K562 (cell line): ENCODE results near the gene PSMA5. TPM values are rescaled to one million over a fixed set of nuclear protein-coding genes. Genes with fewer than 3 reads are reported as not detected.

Experiments
- ATF3 ChIP-seq, 2 experiments: fragments of 450-650 bp in 1 of 2; sonication (generic) in 1 of 2; formaldehyde crosslinking in 1 of 2; IDR thresholded peaks in 1 of 2; conservative IDR thresholded peaks in 1 of 2; 2 replicates each; pipeline versions ENCODE4 v1.6.1 to v1.8.1; 2016 to 2023; ENCODE audit warnings: mild to moderate bottlenecking in 2 of 2, moderate library complexity in 2 of 2, inconsistent platforms in 1 of 2, missing genetic modification reagents in 1 of 2
- DPF2 ChIP-seq: fragments of 450-650 bp; IDR thresholded peaks from 2 replicates; pipeline ENCODE4 v1.6.1; 2016
- GABPA ChIP-seq: fragments of 200-800 bp; sonication (Bioruptor generic); conservative IDR thresholded peaks from 2 replicates; pipeline ENCODE4 v1.6.1; 2016; ENCODE audit warnings: low read depth, missing genetic modification characterization, missing compliant biosample characterization
- GTF2E2 ChIP-seq: fragments of 200-800 bp; sonication (Bioruptor generic); IDR thresholded peaks from 2 replicates; pipeline ENCODE4 v1.6.1; 2016; ENCODE audit warnings: missing genetic modification characterization, missing compliant biosample characterization
- HDAC1 ChIP-seq, 2 experiments: fragments of 450-650 bp; IDR thresholded peaks; 2 replicates each; pipeline ENCODE4 v1.6.1; 2016 to 2017; ENCODE audit warnings: inconsistent platforms in 1 of 2, mild to moderate bottlenecking in 1 of 2, moderate library complexity in 1 of 2
- IRF9 ChIP-seq: fragments of 450-650 bp; IDR thresholded peaks from 2 replicates; pipeline ENCODE4 v1.6.1; 2016; ENCODE audit warnings: missing biosample characterization, missing genetic modification characterization
- LCOR ChIP-seq: sonication (generic); formaldehyde crosslinking; IDR thresholded peaks from 2 replicates; pipeline ENCODE4 v1.8.0; 2022; ENCODE audit warnings: mild to moderate bottlenecking, missing genetic modification reagents
- MED1 ChIP-seq: sonication (generic); formaldehyde crosslinking; IDR thresholded peaks from 2 replicates; pipeline ENCODE4 v1.8.1; 2023; ENCODE audit warnings: missing genetic modification reagents, borderline replicate concordance
- NFE2 ChIP-seq: IDR thresholded peaks from 2 replicates; pipeline ENCODE4 v1.6.1; 2014; ENCODE audit warnings: antibody characterized with exemption, low read depth
- NFRKB ChIP-seq: fragments of 450-650 bp; IDR thresholded peaks from 2 replicates; pipeline ENCODE4 v1.6.1; 2016; ENCODE audit warnings: low read depth
- PHB2 ChIP-seq: fragments of 450-650 bp; IDR thresholded peaks from 2 replicates; pipeline ENCODE4 v1.6.1; 2017; ENCODE audit warnings: low read depth
- SOX6 ChIP-seq: fragments of 450-650 bp; IDR thresholded peaks from 2 replicates; pipeline ENCODE4 v1.6.1; 2014; ENCODE audit warnings: mild to moderate bottlenecking
- SP1 ChIP-seq: sonication (generic); formaldehyde crosslinking; IDR thresholded peaks from 2 replicates; pipeline ENCODE4 v1.8.1; 2022; ENCODE audit warnings: mild to moderate bottlenecking, missing genetic modification reagents
- SRF ChIP-seq, 2 experiments: fragments of 250-450, 450-650 bp in 1 of 2; sonication (Bioruptor Pico) in 1 of 2; sonication (generic) in 1 of 2; formaldehyde crosslinking; IDR thresholded peaks; 2 replicates each; pipeline versions ENCODE4 v1.5.0 to v1.5.1; 2020 to 2022; ENCODE audit warnings: mild to moderate bottlenecking in 1 of 2, missing genetic modification reagents in 1 of 2
- STAT5A ChIP-seq: IDR thresholded peaks from 2 replicates; pipeline ENCODE4 v1.6.1; 2012; ENCODE audit warnings: low read length, inconsistent platforms, borderline replicate concordance
- TAL1 ChIP-seq: fragments of 450-650 bp; IDR thresholded peaks from 2 replicates; pipeline ENCODE4 v1.6.1; 2016; ENCODE audit warnings: mild to moderate bottlenecking
- TEAD2 ChIP-seq: fragments of 450-650 bp; IDR thresholded peaks from 2 replicates; pipeline ENCODE4 v1.6.1; 2016; ENCODE audit warnings: missing genetic modification characterization, control low read depth, missing compliant biosample characterization
- THRAP3 ChIP-seq: fragments of 450-650 bp; IDR thresholded peaks from 2 replicates; pipeline ENCODE4 v1.6.1; 2016; ENCODE audit warnings: mild to moderate bottlenecking, inconsistent platforms, borderline replicate concordance
- U2AF1 ChIP-seq: fragments of 200-400 bp; formaldehyde crosslinking; optimal IDR thresholded peaks from 2 replicates; pipeline ENCODE3; 2017; ENCODE audit warnings: mild to moderate bottlenecking, low read depth, low read length, moderate library complexity
- USF1 ChIP-seq: sonication (generic); formaldehyde crosslinking; IDR thresholded peaks from 2 replicates; pipeline ENCODE4 v1.9.0; 2022; ENCODE audit warnings: mild to moderate bottlenecking, missing genetic modification reagents
- XRCC5 ChIP-seq: fragments of 200-400 bp; formaldehyde crosslinking; IDR thresholded peaks from 2 replicates; pipeline ENCODE4 v1.6.1; 2017; ENCODE audit warnings: low read depth, mild to moderate bottlenecking, low read length
- ZNF431 ChIP-seq: sonication (generic); formaldehyde crosslinking; IDR thresholded peaks from 2 replicates; pipeline ENCODE4 v1.8.0; 2022; ENCODE audit warnings: mild to moderate bottlenecking, missing genetic modification reagents
- ZNF445 ChIP-seq: fragments of 250-450 bp; sonication (Bioruptor Pico); IDR thresholded peaks from 2 replicates; pipeline ENCODE4 v1.4.0; 2020; ENCODE audit warnings: low read depth, mild to moderate bottlenecking, moderate library complexity
- ZNF511 ChIP-seq: sonication (generic); formaldehyde crosslinking; IDR thresholded peaks from 2 replicates; pipeline ENCODE4 v1.8.0; 2022; ENCODE audit warnings: mild to moderate bottlenecking, missing genetic modification reagents
- ZNF695 ChIP-seq: fragments of 450-650 bp; formaldehyde crosslinking; IDR thresholded peaks from 2 replicates; pipeline ENCODE4 v1.4.0; 2020; ENCODE audit warnings: mild to moderate bottlenecking, moderate library complexity
- ZNF699 ChIP-seq: fragments of 250-450 bp; sonication (Bioruptor Pico); IDR thresholded peaks from 2 replicates; pipeline ENCODE4 v1.8.0; 2021; ENCODE audit warnings: mild to moderate bottlenecking, moderate library complexity; ENCODE audit not compliant: insufficient replicate concordance
- polyA plus RNA-seq, 8 experiments: library from polyadenylated mRNA; depleted of rRNA in 4 of 8; stranded (reverse) in 5 of 8; unstranded in 3 of 8; fragments of >200 nt; fragmentation: Nextera tagmentation in 2 of 8; fragmentation: Illumina TruSeq in 1 of 8; extraction: Ambion mirVana in 2 of 8; extraction: Trizol in 1 of 8; gene quantifications; 2 replicates each; pipeline versions ENCODE4 v1.2.1 to v1.2.3, GENCODE V29; 2011 to 2014; ENCODE audit warnings: inconsistent platforms in 1 of 8, missing spikeins in 1 of 8
- total RNA-seq, 7 experiments: library from RNA; depleted of rRNA in 6 of 7; stranded (reverse); fragments of >200 nt in 6 of 7; fragmentation: Illumina TruSeq in 2 of 7; extraction: Trizol in 2 of 7; gene quantifications; 2 replicates each; pipeline versions ENCODE4 v1.2.1 to v1.2.3, GENCODE V29; 2011 to 2021; ENCODE audit warnings: low replicate concordance in 1 of 7

Gene PSMA5
- total and polyA plus RNA-seq, 9 of the 15 experiments (the other 6 are each of a cell fraction or from before 2014, with no cell fraction given), result 82.6 to 542 (median 287) TPM

GRCh38 chr1:109370712-109371340 lies 55.4 kb downstream of the PSMA5 start (continued):
- TF ChIP-seq ATF3 (IDR thresholded peaks at IDR 0.05) (no peak), ATF3 (CRISPR knock-in tag; conservative IDR thresholded peaks at IDR 0.05) (no peak), MED1 (CRISPR knock-in tag) (no peak), TEAD2 (tag) (no peak), DPF2 (no peak), ZNF695 (CRISPR knock-in tag) (no peak), PHB2 (no peak), ZNF511 (CRISPR knock-in tag) (no peak), TAL1 (peak; percentile 35; the same call in 1 of the 2 replicates), STAT5A (0 out of 2 replicates have a peak, but pooled peaks have one; percentile 28), NFE2 (0 out of 2 replicates have a peak, but pooled peaks have one; percentile 35), U2AF1 (no peak), HDAC1 (IDR thresholded peaks at IDR 0.05) (0 out of 4 replicates have a peak, but pooled peaks of 1 of the 2 experiments have one; percentile 17), GABPA (tag) (peak; percentile 26; the same call in 1 of the 2 replicates), ZNF431 (CRISPR knock-in tag) (no peak), IRF9 (tag) (no peak), XRCC5 (no peak), ZNF445 (no peak), THRAP3 (no peak), USF1 (no peak), NFRKB (no peak), LCOR (CRISPR knock-in tag) (peak; percentile 72; the same call in 1 of the 2 replicates), SP1 (0 out of 2 replicates have a peak, but pooled peaks have one; percentile 23), SRF (CRISPR knock-in tag; IDR thresholded peaks at IDR 0.05) (peak in 1 of 2 experiments; percentile 91; a peak in 2 of 4 replicates), GTF2E2 (tag) (peak; percentile 62; the same call in 1 of the 2 replicates), ZNF699 (no peak), SOX6 (no peak)
